Aorta (tissue), 5 donors: Measurements from ENCODE around the gene ULK4. TPM values are rescaled to one million over a fixed set of nuclear protein-coding genes. Genes with fewer than 3 reads are reported as not detected.
A peak's percentile ranks its signal among the peaks of the same experiment; 100 is the strongest.
"Not testable (repeated sequence)": the region's sequence is repeated elsewhere in the genome, so short reads cannot be mapped to it uniquely, and the experiment has no call there.

Source experiments
- ATAC-seq: fragments of 200-7000 bp; cut with Tn5 transposase; one replicate; pipeline ENCODE4 v1.9.1; 2022; ENCODE audit warnings: moderate library complexity; ENCODE audit not compliant: low FRiP score
- DNase-seq, 2 donors: peaks; one replicate each; pipeline ENCODE4 v3.0.0-alpha.2; 2020
- H3K27ac ChIP-seq, 2 donors: one replicate each; pipeline ENCODE4 v1.5.1; 2013; ENCODE audit warnings: low read length in 2 of 2, mild to moderate bottlenecking in 2 of 2, moderate library complexity in 2 of 2, control low read depth in 1 of 2, inconsistent platforms in 1 of 2, low read depth in 1 of 2
- H3K27me3 ChIP-seq, 2 donors: one replicate each; pipeline ENCODE4 v1.6.1; 2013; ENCODE audit warnings: control low read depth in 1 of 2, low read length in 1 of 2, mild to moderate bottlenecking in 1 of 2, moderate library complexity in 1 of 2; ENCODE audit not compliant: insufficient read depth in 2 of 2, control insufficient read depth in 1 of 2
- H3K36me3 ChIP-seq, 2 donors: one replicate each; pipeline ENCODE4 v1.6.1; 2013; ENCODE audit warnings: control low read depth in 1 of 2, low read length in 1 of 2, mild to moderate bottlenecking in 1 of 2; ENCODE audit not compliant: insufficient read depth in 2 of 2, control insufficient read depth in 1 of 2
- H3K4me1 ChIP-seq, 2 donors: one replicate each; pipeline ENCODE4 v1.6.1; 2013; ENCODE audit warnings: low read length in 2 of 2, control low read depth in 1 of 2, mild to moderate bottlenecking in 1 of 2, moderate library complexity in 1 of 2; ENCODE audit not compliant: insufficient read depth in 2 of 2, control insufficient read depth in 1 of 2
- H3K4me3 ChIP-seq, 2 donors: one replicate each; pipeline ENCODE4 v1.5.1; 2013; ENCODE audit warnings: low read length in 2 of 2, control low read depth in 1 of 2, mild to moderate bottlenecking in 1 of 2
- H3K9me3 ChIP-seq: one replicate; pipeline ENCODE4 v1.6.1; 2013; ENCODE audit warnings: mild to moderate bottlenecking, low read length; ENCODE audit not compliant: control insufficient read depth
- WGBS, 2 donors: extraction: QIAGEN DNeasy Blood & Tissue Kit; methylation state at CpG; one replicate each; pipeline ENCODE4 v1.1.7; 2013; 5-methylcytosine and 5-hydroxymethylcytosine counted together
- intact Hi-C, 2 donors: fragments of 100-400 bp; cut with DNase I; formaldehyde crosslinking; loops; one replicate each; pipeline versions ENCODE4 v1.14.2 to v1.15.0; 2022
- polyA plus RNA-seq, 2 donors: library from polyadenylated mRNA; stranded (reverse); fragments of 200-250 nt; gene quantifications; one replicate each; pipeline ENCODE4 v1.2.3, GENCODE V29; 2013
- total RNA-seq, 2 donors: library from RNA; stranded (reverse); fragmentation: NEBNext Ultra II Directional; extraction: Animal tissue kit (Norgen Biotek cat#: 25700); gene quantifications; one replicate each; pipeline ENCODE4 v1.2.1, GENCODE V29; 2021
- donor health status: healthy with polysubstance abuse.
- donor health status: Bipolar disorder and iron deficiency.
- donor health status: DM: no; HTN: no; CAD: no.
- donor health status: DM: no; HTN: no; CAD: no.
- donor health status: DM: yes; HTN: yes; CAD: no.

ULK4 gene
- total and polyA plus RNA-seq, 4 donors, result 1.1 to 15.2 (median 7.5) TPM

- ATAC-seq (peak; percentile 63), DNase-seq (no peak)
- Histone ChIP-seq H3K36me3 (peaks cover 0 to under 1% of the 10 kb centered on the region in 2 donors), H3K4me3 (no peak overlapping the region), H3K27me3 (no peaks in the 10 kb centered on the region), H3K4me1 (no peaks in the 10 kb centered on the region), H3K27ac (no peak overlapping the region), H3K9me3 (no peaks in the 10 kb centered on the region)
- intact Hi-C loops, result no loop called here
- WGBS, 2 donors, result 31% methylated on average over 4 of the region's 4 CpGs
Observed at GRCh38 chr3:41688595-41689380, 273.1 kb downstream of the ULK4 start.

- Histone ChIP-seq H3K9me3 (no peaks in the 10 kb centered on the region), H3K36me3 (peaks cover 0 to 1% of the 10 kb centered on the region in 2 donors), H3K27ac (no peak overlapping the region), H3K4me3 (no peak overlapping the region), H3K27me3 (no peaks in the 10 kb centered on the region), H3K4me1 (no peaks in the 10 kb centered on the region)
- intact Hi-C loops, result no loop called here
- 64 to 66% methylated on average over 4 of the region's 4 CpGs for WGBS, 2 donors
- DNase-seq, result no peak
- no peak for ATAC-seq
Observed at GRCh38 chr3:41684797-41685735, 276.8 kb downstream of the ULK4 start.

- H3K4me1 ChIP-seq, result no peaks in the 10 kb centered on the region
- no peak overlapping the region for H3K4me3 ChIP-seq
- DNase-seq (no peak), ATAC-seq (no peak)
- no peak overlapping the region for H3K27ac ChIP-seq
- H3K36me3 ChIP-seq, result peaks cover 0 to 1% of the 10 kb centered on the region in 2 donors
- H3K27me3 ChIP-seq, result no peaks in the 10 kb centered on the region
- no peaks in the 10 kb centered on the region for H3K9me3 ChIP-seq
- 81 to 87% methylated on average over 10 of the region's 10 CpGs for WGBS, 2 donors
- intact Hi-C loops, result no loop called here
Observed at GRCh38 chr3:41683666-41684350, 278.1 kb downstream of the ULK4 start.

GRCh38 chr3:41682996-41683395 is 278.9 kb downstream of the ULK4 start:
- Histone ChIP-seq H3K4me1 (no peaks in the 10 kb centered on the region), H3K27ac (no peak overlapping the region), H3K27me3 (no peaks in the 10 kb centered on the region), H3K4me3 (no peak overlapping the region), H3K36me3 (peaks cover 0 to 1% of the 10 kb centered on the region in 2 donors), H3K9me3 (no peaks in the 10 kb centered on the region)
- no peak for DNase-seq
- 92 to 97% methylated on average over 6 of the region's 6 CpGs for WGBS, 2 donors
- intact Hi-C loops, result no loop called here
- no peak for ATAC-seq

GRCh38 chr3:41682382-41682781 is 279.5 kb downstream of the ULK4 start:
- Histone ChIP-seq H3K27ac (no peak overlapping the region), H3K4me3 (no peak overlapping the region), H3K27me3 (no peaks in the 10 kb centered on the region), H3K4me1 (peaks cover 0 to 2% of the 10 kb centered on the region in 2 donors), H3K9me3 (no peaks in the 10 kb centered on the region), H3K36me3 (peaks cover 0 to 1% of the 10 kb centered on the region in 2 donors)
- intact Hi-C loops, result no loop called here
- WGBS, 2 donors, result 96 to 100% methylated on average over 3 of the region's 3 CpGs
- DNase-seq (no peak), ATAC-seq (no peak)

GRCh38 chr3:41681479-41681878 is 280.4 kb downstream of the ULK4 start:
- H3K36me3 ChIP-seq, result peaks cover 0 to 1% of the 10 kb centered on the region in 2 donors
- no peak overlapping the region for H3K4me3 ChIP-seq
- no peak for DNase-seq
- WGBS, 2 donors, result 80 to 84% methylated on average over 3 of the region's 3 CpGs
- no peaks in the 10 kb centered on the region for H3K27me3 ChIP-seq
- peaks cover 0 to 2% of the 10 kb centered on the region in 2 donors for H3K4me1 ChIP-seq
- H3K27ac ChIP-seq, result no peak overlapping the region
- ATAC-seq, result no peak
- no peaks in the 10 kb centered on the region for H3K9me3 ChIP-seq
- intact Hi-C loops, result no loop called here

- Histone ChIP-seq H3K27me3 (no peaks in the 10 kb centered on the region), H3K36me3 (peaks cover 0 to 1% of the 10 kb centered on the region in 2 donors), H3K27ac (no peak overlapping the region), H3K4me1 (peaks cover 0 to 2% of the 10 kb centered on the region in 2 donors), H3K4me3 (no peak overlapping the region), H3K9me3 (no peaks in the 10 kb centered on the region)
- intact Hi-C loops, result no loop called here
- 98% methylated on average over 1 of the region's 1 CpG for WGBS, 2 donors
- ATAC-seq, result no peak
- no peak for DNase-seq
Observed at GRCh38 chr3:41679374-41679773, 282.5 kb downstream of the ULK4 start.

GRCh38 chr3:41675102-41675501 is 286.8 kb downstream of the ULK4 start:
- H3K27me3 ChIP-seq, ATAC-seq, H3K9me3 ChIP-seq, H3K27ac ChIP-seq, intact Hi-C loops, H3K36me3 ChIP-seq, H3K4me1 ChIP-seq, DNase-seq, H3K4me3 ChIP-seq: not testable (repeated sequence)
- WGBS, 2 donors, result 92 to 97% methylated on average over 7 of the region's 7 CpGs
